HL-60 (cell line): Measurements from ENCODE around the gene NAPB.
"Not testable (repeated sequence)": the region's sequence is repeated elsewhere in the genome, so short reads cannot be mapped to it uniquely, and the experiment has no call there.

Source experiments
- CTCF ChIP-seq: IDR thresholded peaks from one replicate; pipeline ENCODE4 v1.5.1; 2011; ENCODE audit warnings: low read length, control low read depth, inconsistent platforms; ENCODE audit not compliant: insufficient read depth
- POLR2AphosphoS5 ChIP-seq: IDR thresholded peaks from 2 replicates; pipeline ENCODE4 v1.6.1; 2012; ENCODE audit warnings: low read depth
- TF ChIP-seq, protein P1 (sequence below): IDR thresholded peaks from 2 replicates; pipeline ENCODE4 v1.6.1; 2012; ENCODE audit warnings: low read depth; ENCODE audit not compliant: insufficient replicate concordance

DNA sequence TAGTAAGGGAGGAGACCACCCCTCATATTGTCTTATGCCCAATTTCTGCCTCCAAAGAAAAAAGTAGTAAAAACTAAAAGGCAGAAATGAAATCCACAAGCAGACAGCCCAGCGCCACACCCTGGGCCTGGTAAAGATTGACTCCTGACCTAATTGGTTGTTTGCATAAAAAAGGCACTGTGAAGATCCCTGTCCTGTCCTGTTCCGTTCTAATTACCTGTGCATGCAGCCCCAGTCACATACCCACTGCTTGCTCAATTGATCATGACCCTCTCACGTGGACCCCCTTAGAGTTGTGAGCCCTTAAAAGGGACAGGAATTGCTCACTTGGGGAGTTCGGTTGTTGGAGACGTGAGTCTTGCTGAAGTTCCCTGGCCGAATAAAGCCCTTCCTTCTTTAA lies 72.8 kb downstream of the NAPB start:
- not testable (repeated sequence) for TF ChIP-seq POLR2AphosphoS5, CTCF
- TF ChIP-seq, protein P1, sequence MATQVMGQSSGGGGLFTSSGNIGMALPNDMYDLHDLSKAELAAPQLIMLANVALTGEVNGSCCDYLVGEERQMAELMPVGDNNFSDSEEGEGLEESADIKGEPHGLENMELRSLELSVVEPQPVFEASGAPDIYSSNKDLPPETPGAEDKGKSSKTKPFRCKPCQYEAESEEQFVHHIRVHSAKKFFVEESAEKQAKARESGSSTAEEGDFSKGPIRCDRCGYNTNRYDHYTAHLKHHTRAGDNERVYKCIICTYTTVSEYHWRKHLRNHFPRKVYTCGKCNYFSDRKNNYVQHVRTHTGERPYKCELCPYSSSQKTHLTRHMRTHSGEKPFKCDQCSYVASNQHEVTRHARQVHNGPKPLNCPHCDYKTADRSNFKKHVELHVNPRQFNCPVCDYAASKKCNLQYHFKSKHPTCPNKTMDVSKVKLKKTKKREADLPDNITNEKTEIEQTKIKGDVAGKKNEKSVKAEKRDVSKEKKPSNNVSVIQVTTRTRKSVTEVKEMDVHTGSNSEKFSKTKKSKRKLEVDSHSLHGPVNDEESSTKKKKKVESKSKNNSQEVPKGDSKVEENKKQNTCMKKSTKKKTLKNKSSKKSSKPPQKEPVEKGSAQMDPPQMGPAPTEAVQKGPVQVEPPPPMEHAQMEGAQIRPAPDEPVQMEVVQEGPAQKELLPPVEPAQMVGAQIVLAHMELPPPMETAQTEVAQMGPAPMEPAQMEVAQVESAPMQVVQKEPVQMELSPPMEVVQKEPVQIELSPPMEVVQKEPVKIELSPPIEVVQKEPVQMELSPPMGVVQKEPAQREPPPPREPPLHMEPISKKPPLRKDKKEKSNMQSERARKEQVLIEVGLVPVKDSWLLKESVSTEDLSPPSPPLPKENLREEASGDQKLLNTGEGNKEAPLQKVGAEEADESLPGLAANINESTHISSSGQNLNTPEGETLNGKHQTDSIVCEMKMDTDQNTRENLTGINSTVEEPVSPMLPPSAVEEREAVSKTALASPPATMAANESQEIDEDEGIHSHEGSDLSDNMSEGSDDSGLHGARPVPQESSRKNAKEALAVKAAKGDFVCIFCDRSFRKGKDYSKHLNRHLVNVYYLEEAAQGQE = not testable (repeated sequence)
